GM21447 (cell line): ENCODE results near the gene CCM2L.

ENCODE experiments used
- ATAC-seq: cut with Tn5 transposase; IDR thresholded peaks from one replicate; pipeline ENCODE4 v1.9.1; 2021; ENCODE audit not compliant: unreplicated experiment

The CCM2L gene

GRCh38 chr20:32056708-32057483 lies 46.7 kb downstream of the CCM2L start:
- no peak for ATAC-seq

- no peak for ATAC-seq
Measured at GRCh38 chr20:32057656-32058184, 47.5 kb downstream of the CCM2L start.

GRCh38 chr20:32059189-32059588 lies 49.0 kb downstream of the CCM2L start:
- ATAC-seq = no peak

GRCh38 chr20:32062776-32063170 lies 52.5 kb downstream of the CCM2L start:
- no peak for ATAC-seq

- ATAC-seq = no peak
Measured at GRCh38 chr20:32063695-32064094, 53.5 kb downstream of the CCM2L start.

GRCh38 chr20:32064667-32065066 lies 54.4 kb downstream of the CCM2L start:
- no peak for ATAC-seq

GRCh38 chr20:32067234-32067821 lies 57.1 kb downstream of the CCM2L start:
- ATAC-seq = no peak

- ATAC-seq = no peak
Measured at GRCh38 chr20:32068174-32068573, 57.9 kb downstream of the CCM2L start.

GRCh38 chr20:32069711-32070110 lies 59.5 kb downstream of the CCM2L start:
- no peak for ATAC-seq

GRCh38 chr20:32070282-32070681 lies 60.0 kb downstream of the CCM2L start:
- no peak for ATAC-seq

GRCh38 chr20:32070690-32071213 lies 60.5 kb downstream of the CCM2L start:
- no peak for ATAC-seq

GRCh38 chr20:32071395-32072167 lies 61.3 kb downstream of the CCM2L start:
- ATAC-seq = no peak

- no peak for ATAC-seq
Measured at GRCh38 chr20:32072168-32072750, 62.0 kb downstream of the CCM2L start.

- no peak for ATAC-seq
Measured at GRCh38 chr20:32075534-32075933, 65.3 kb downstream of the CCM2L start.

GRCh38 chr20:32077190-32077589 lies 67.0 kb downstream of the CCM2L start:
- no peak for ATAC-seq

GRCh38 chr20:32078322-32078721 lies 68.1 kb downstream of the CCM2L start:
- ATAC-seq = no peak

GRCh38 chr20:32078791-32079190 lies 68.6 kb downstream of the CCM2L start:
- ATAC-seq = no peak

- ATAC-seq = no peak
Measured at GRCh38 chr20:32079655-32080109, 69.4 kb downstream of the CCM2L start.

- ATAC-seq = no peak
Measured at GRCh38 chr20:32080783-32081182, 70.5 kb downstream of the CCM2L start.
